PC-9 (cell line): ENCODE measurements around the gene CLCN5. TPM values are rescaled to one million over a fixed set of nuclear protein-coding genes. Genes with fewer than 3 reads are reported as not detected.

Experiments used
- BruUV-seq: library from RNA; stranded (reverse); fragments of 400-500 nt; replicated peaks from 2 replicates; lab custom pipeline; 2021; lab: Mats Ljungman, UMichigan
- CTCF ChIA-PET: fragments of 300-600 bp; sonication (Branson Sonifier 250); formaldehyde crosslinking; loops from one replicate; lab custom pipeline; 2022; ENCODE audit warnings: antibody characterized with exemption; lab: Charles Lee
- POLR2A ChIA-PET: fragments of 300-600 bp; sonication (Branson Sonifier 250); formaldehyde crosslinking; loops from one replicate; lab custom pipeline; 2022; ENCODE audit warnings: antibody characterized with exemption; ENCODE audit not compliant: unreplicated experiment; lab: Charles Lee
- DNase-seq, 2 experiments: peaks; one replicate each; pipeline versions ENCODE4 v3.0.0 to v3.0.0-alpha.2; 2015 to 2022; ENCODE audit warnings: mixed read lengths in 1 of 2
- H2AFZ ChIP-seq: fragments of 200-600 bp; sonication (generic); 2 replicates; pipeline ENCODE4 v1.8.1; 2017; ENCODE audit warnings: antibody characterized with exemption
- H3F3A ChIP-seq: fragments of 200-600 bp; sonication (generic); 2 replicates; pipeline ENCODE4 v1.8.1; 2017; ENCODE audit warnings: antibody characterized with exemption, mild to moderate bottlenecking, low read depth; ENCODE audit not compliant: insufficient read depth
- H3K27ac ChIP-seq: fragments of 200-600 bp; sonication (generic); 2 replicates; pipeline ENCODE4 v1.6.1; 2016; ENCODE audit warnings: mixed run types
- H3K27me3 ChIP-seq: fragments of 200-600 bp; sonication (generic); 2 replicates; pipeline ENCODE4 v1.6.1; 2016; ENCODE audit warnings: low read depth, mixed run types; ENCODE audit not compliant: insufficient read depth
- H3K36me3 ChIP-seq: fragments of 200-600 bp; sonication (generic); 2 replicates; pipeline ENCODE4 v1.6.1; 2016; ENCODE audit warnings: low read depth, mixed run types
- H3K4me1 ChIP-seq: fragments of 200-600 bp; sonication (generic); replicated peaks from 2 replicates; pipeline ENCODE4 v1.6.1; 2016; ENCODE audit warnings: mixed run types; ENCODE audit not compliant: insufficient read depth
- H3K4me2 ChIP-seq: fragments of 200-600 bp; sonication (generic); 2 replicates; pipeline ENCODE4 v1.6.1; 2017; ENCODE audit warnings: mixed run types
- H3K4me3 ChIP-seq: fragments of 200-600 bp; sonication (generic); 2 replicates; pipeline ENCODE4 v1.6.1; 2016; ENCODE audit warnings: mixed run types
- H3K79me2 ChIP-seq: fragments of 200-600 bp; sonication (generic); 2 replicates; pipeline ENCODE4 v1.6.1; 2017; ENCODE audit warnings: low read depth, mixed run types
- H3K9me2 ChIP-seq: fragments of 200-600 bp; sonication (generic); 2 replicates; pipeline ENCODE4 v1.8.1; 2017; ENCODE audit warnings: mild to moderate bottlenecking; ENCODE audit not compliant: insufficient read depth
- H3K9me3 ChIP-seq: fragments of 200-600 bp; sonication (generic); 2 replicates; pipeline ENCODE4 v1.8.1; 2016; ENCODE audit warnings: low read depth; ENCODE audit not compliant: insufficient read depth
- H4K20me1 ChIP-seq: fragments of 200-600 bp; sonication (generic); 2 replicates; pipeline ENCODE4 v1.8.1; 2017; ENCODE audit not compliant: insufficient read depth
- CTCF ChIP-seq: fragments of 200-600 bp; sonication (generic); conservative IDR thresholded peaks from 2 replicates; pipeline ENCODE4 v1.6.1; 2017; ENCODE audit warnings: mixed run types, antibody characterized with exemption, mild to moderate bottlenecking, moderate library complexity
- EZH2 ChIP-seq: fragments of 200-600 bp; sonication (generic); IDR thresholded peaks from 2 replicates; pipeline ENCODE4 v1.8.0; 2017; ENCODE audit warnings: antibody characterized with exemption, low read depth
- intact Hi-C: fragments of 100-400 bp; cut with micrococcal nuclease; formaldehyde crosslinking; loops from one replicate; pipeline ENCODE4 v1.10.0; 2022; ENCODE audit not compliant: unreplicated experiment
- total RNA-seq: library from RNA; stranded (reverse); gene quantifications from 2 replicates; pipeline ENCODE4 v1.2.3, GENCODE V29; 2021

CLCN5 gene
- total RNA-seq, 1 experiment from 2014 or later: 0.94 TPM

GRCh38 chrX:49996474-49996873, 74.1 kb downstream of the CLCN5 start:
- Histone ChIP-seq H3K27me3 (no peaks in the 10 kb centered on the region), H3K9me3 (no peaks in the 10 kb centered on the region), H3K9me2 (no peaks in the 10 kb centered on the region), H3K79me2 (no peaks in the 10 kb centered on the region), H3K4me3 (no peak overlapping the region), H3K4me2 (no peak overlapping the region; the same call in 1 of the 2 replicates), H3F3A (no peaks in the 10 kb centered on the region; the same call in 1 of the 2 replicates), H4K20me1 (no peaks in the 10 kb centered on the region), H3K4me1 (peaks cover 22% of the 10 kb centered on the region; the same call in 1 of the 2 replicates), H3K36me3 (no peaks in the 10 kb centered on the region), H2AFZ (no peak overlapping the region), H3K27ac (no peak overlapping the region)
- intact Hi-C loops: no loop called here
- POLR2A ChIA-PET: no interaction called here
- TF ChIP-seq EZH2 (no peak), CTCF (no peak)
- DNase-seq: no peak
- no TSS peak for BruUV-seq
- CTCF ChIA-PET: no interaction called here

- DNase-seq: no peak
- Histone ChIP-seq H3K79me2 (no peaks in the 10 kb centered on the region), H3K4me1 (peaks cover 16% of the 10 kb centered on the region; the same call in 1 of the 2 replicates), H3K27ac (no peak overlapping the region), H2AFZ (no peak overlapping the region), H3F3A (no peaks in the 10 kb centered on the region; the same call in 1 of the 2 replicates), H3K27me3 (no peaks in the 10 kb centered on the region), H3K4me2 (no peak overlapping the region), H3K9me2 (no peaks in the 10 kb centered on the region), H3K4me3 (no peak overlapping the region), H3K9me3 (no peaks in the 10 kb centered on the region), H4K20me1 (no peaks in the 10 kb centered on the region), H3K36me3 (no peaks in the 10 kb centered on the region)
- POLR2A ChIA-PET: no interaction called here
- BruUV-seq: no TSS peak
- CTCF ChIA-PET: no interaction called here
- no peak for TF ChIP-seq EZH2
- TF ChIP-seq CTCF: no peak
- intact Hi-C loops: no loop called here
These were observed 76.7 kb downstream of the CLCN5 start for GRCh38 chrX:49999087-49999486.

GRCh38 chrX:50000937-50001542, 78.6 kb downstream of the CLCN5 start:
- Histone ChIP-seq H3K27ac (no peak overlapping the region), H3K79me2 (no peaks in the 10 kb centered on the region), H3K9me3 (no peaks in the 10 kb centered on the region), H3K4me2 (no peak overlapping the region), H4K20me1 (no peaks in the 10 kb centered on the region), H3K27me3 (no peaks in the 10 kb centered on the region), H3K4me3 (no peak overlapping the region), H3F3A (no peaks in the 10 kb centered on the region), H3K9me2 (no peaks in the 10 kb centered on the region), H3K36me3 (no peaks in the 10 kb centered on the region), H3K4me1 (0 out of 2 replicates have a peak, but pooled peaks cover 3% of the 10 kb centered on the region), H2AFZ (no peak overlapping the region)
- intact Hi-C loops: no loop called here
- TF ChIP-seq EZH2 (no peak), CTCF (no peak)
- no peak for DNase-seq
- POLR2A ChIA-PET: no interaction called here
- CTCF ChIA-PET: no interaction called here
- no TSS peak for BruUV-seq
